Activated CD4-positive, alpha-beta T cell treated with anti-CD3 and anti-CD28 coated beads, Interleukin-2, amount 10 ng/mL, durations not matched to agents 7 days and 5 days (primary cell): ENCODE measurements around the gene TSPAN16. TPM values are rescaled to one million over a fixed set of nuclear protein-coding genes. Genes with fewer than 3 reads are reported as not detected.
A peak's percentile ranks its signal among the peaks of the same experiment; 100 is the strongest.
"Not testable (repeated sequence)": the region's sequence is repeated elsewhere in the genome, so short reads cannot be mapped to it uniquely, and the experiment has no call there.

Experiments used
- CTCF ChIA-PET: fragments of 350-600 bp; sonication (Branson Sonifier 250); formaldehyde crosslinking; loops from one replicate; lab custom pipeline; 2021; ENCODE audit warnings: antibody characterized with exemption; lab: Charles Lee
- POLR2A ChIA-PET: fragments of 350-600 bp; sonication (Branson Sonifier 250); formaldehyde crosslinking; loops from one replicate; lab custom pipeline; 2021; ENCODE audit warnings: antibody characterized with exemption; lab: Charles Lee
- DNase-seq: peaks from one replicate; pipeline ENCODE4 v3.0.0-alpha.2; 2020
- H3K27ac Mint-ChIP-seq: one replicate; pipeline ENCODE4 v1.8.0; 2021; ENCODE audit warnings: mild to moderate bottlenecking, moderate library complexity, mixed read lengths
- H3K27me3 Mint-ChIP-seq: one replicate; pipeline ENCODE4 v1.8.0; 2021; ENCODE audit warnings: mixed read lengths
- H3K36me3 Mint-ChIP-seq: one replicate; pipeline ENCODE4 v1.8.0; 2021; ENCODE audit warnings: low read depth, mixed read lengths
- H3K4me1 Mint-ChIP-seq: one replicate; pipeline ENCODE4 v1.8.0; 2021; ENCODE audit warnings: mixed read lengths
- H3K4me3 Mint-ChIP-seq: one replicate; pipeline ENCODE4 v1.8.0; 2021; ENCODE audit warnings: mild to moderate bottlenecking, moderate library complexity, mixed read lengths
- H3K9me3 Mint-ChIP-seq: one replicate; pipeline ENCODE4 v1.8.0; 2021; ENCODE audit warnings: mixed read lengths
- total RNA-seq, 2 experiments: library from RNA; stranded (reverse); gene quantifications; one replicate each; pipeline ENCODE4 v1.2.3, GENCODE V29; 2021

Gene TSPAN16
- total RNA-seq, 2 experiments from 2014 or later, result not detected

GRCh38 chr19:11340099-11340467 lies 44.1 kb downstream of the TSPAN16 start:
- POLR2A ChIA-PET, DNase-seq, H3K27ac Mint-ChIP-seq, H3K9me3 Mint-ChIP-seq, H3K27me3 Mint-ChIP-seq, H3K36me3 Mint-ChIP-seq: not testable (repeated sequence)
- H3K4me1 Mint-ChIP-seq, result peaks cover 31% of the 10 kb centered on the region
- CTCF ChIA-PET, result interaction anchor here (0.9 to 1.6 kb wide), 5 partner anchors 14 to 95 kb away, joined by 3 read pairs; partner anchors contain the start of genes PRKCSH and SWSAP1
- peak overlapping the region; percentile 55 for H3K4me3 Mint-ChIP-seq

DNA sequence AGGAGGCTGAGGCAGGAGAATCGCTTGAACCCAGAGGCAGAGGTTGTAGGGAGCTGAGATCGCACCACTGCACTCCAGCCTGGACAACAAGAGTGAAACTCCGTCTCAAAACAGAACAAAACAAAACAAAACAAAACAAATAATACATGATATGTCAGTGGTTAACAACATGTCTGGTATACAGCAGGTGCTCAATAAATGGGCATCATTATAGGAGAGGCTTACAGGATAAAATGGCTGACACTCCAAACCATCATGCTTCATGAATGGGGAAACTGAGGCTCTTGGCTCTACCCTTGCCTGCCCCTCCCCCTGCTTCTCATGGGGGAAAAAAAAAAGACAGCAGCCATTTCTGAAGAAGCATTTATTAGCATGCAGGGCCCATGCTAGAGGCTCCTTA lies 46.5 kb downstream of the TSPAN16 start:
- Mint-ChIP-seq H3K4me3 (no peak overlapping the region), H3K36me3 (peaks cover 2% of the 10 kb centered on the region), H3K9me3 (no peaks in the 10 kb centered on the region), H3K27ac (no peak overlapping the region), H3K4me1 (peaks cover 47% of the 10 kb centered on the region), H3K27me3 (no peaks in the 10 kb centered on the region)
- ChIA-PET POLR2A (interaction anchor here (0.5 kb wide), 1 partner anchor 28 kb away, joined by 3 read pairs; no protein-coding TSS in a partner anchor), CTCF (interaction anchor here (1.0 kb wide), 1 partner anchor 26 kb away, joined by 3 read pairs; no protein-coding TSS in a partner anchor)
- DNase-seq, result no peak

GRCh38 chr19:11345122-11345803 lies 49.3 kb downstream of the TSPAN16 start:
- Mint-ChIP-seq H3K36me3 (peaks cover 6% of the 10 kb centered on the region), H3K9me3 (peaks cover 13% of the 10 kb centered on the region), H3K4me1 (peaks cover 27% of the 10 kb centered on the region), H3K4me3 (peak overlapping the region; percentile 92), H3K27me3 (no peaks in the 10 kb centered on the region), H3K27ac (peak overlapping the region; percentile 92)
- DNase-seq, result no peak
- ChIA-PET POLR2A (interaction anchor here (1.1 kb wide), 1 partner anchor 21 kb away, joined by 4 read pairs; no protein-coding TSS in a partner anchor), CTCF (interaction anchor here (0.6 to 2.6 kb wide), 4 partner anchors 24 to 408 kb away, joined by 3 to 13 read pairs (median 6); partner anchors contain the start of gene SWSAP1)

GRCh38 chr19:11346104-11346940 lies 50.4 kb downstream of the TSPAN16 start, which contains the start of the genes CCDC159 and TMEM205:
TSS of gene CCDC159 (plus strand) at chr19:11346519. CDS start at chr19:11346607, 88 bp downstream.
TSS of gene TMEM205 (minus strand) at chr19:11346268. CDS start at chr19:11345619, 649 bp downstream.
- Mint-ChIP-seq H3K36me3 (peaks cover 6% of the 10 kb centered on the region), H3K27ac (peak within 1 kb of the TSS; percentile 92), H3K4me3 (peak within 1 kb of the TSS; percentile 92), H3K9me3 (peaks cover 13% of the 10 kb centered on the region), H3K27me3 (no peaks in the 10 kb centered on the region), H3K4me1 (peaks cover 27% of the 10 kb centered on the region)
- ChIA-PET POLR2A (interaction anchor here (0.8 to 1.1 kb wide), 2 partner anchors 22 to 29 kb away, joined by 4 to 5 read pairs; partner anchors contain the start of gene SWSAP1), CTCF (interaction anchor here (0.5 to 2.6 kb wide), 7 partner anchors 9 to 89 kb away, joined by 3 to 13 read pairs (median 4); partner anchors contain the start of genes ODAD3 and SWSAP1)
- DNase-seq, result peak; percentile 99

DNA sequence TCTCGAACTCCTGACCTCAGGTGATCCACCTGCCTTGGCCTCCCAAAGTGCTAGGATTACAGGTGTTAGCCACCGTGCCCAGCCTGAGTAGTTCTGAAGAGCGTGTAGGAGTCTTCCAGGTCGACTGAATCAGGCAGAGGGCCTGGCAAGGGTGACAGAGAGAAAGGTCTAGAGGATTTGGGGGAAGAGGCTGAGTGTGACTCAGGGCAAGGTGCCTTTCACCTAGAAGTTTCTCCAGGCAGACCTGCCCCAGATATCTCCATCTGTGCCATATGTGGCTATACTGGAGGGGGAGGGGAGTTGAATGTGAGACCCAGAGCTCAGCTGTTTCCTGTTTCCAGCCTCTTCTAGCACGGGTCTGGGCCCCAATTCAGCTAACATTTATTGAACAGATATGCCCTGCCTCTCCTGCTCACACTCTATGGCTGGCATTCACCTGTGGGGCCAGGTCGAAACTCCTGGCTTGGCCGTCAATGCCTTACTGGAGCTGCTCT lies 51.6 kb downstream of the TSPAN16 start:
- H3K27ac Mint-ChIP-seq, result no peak overlapping the region
- H3K36me3 Mint-ChIP-seq, result peaks cover 4% of the 10 kb centered on the region
- DNase-seq, result no peak
- H3K9me3 Mint-ChIP-seq, result peaks cover 13% of the 10 kb centered on the region
- H3K4me3 Mint-ChIP-seq, result peak overlapping the region; percentile 92
- H3K4me1 Mint-ChIP-seq, result peaks cover 27% of the 10 kb centered on the region
- ChIA-PET POLR2A (no interaction called here), CTCF (interaction anchor here (1.3 to 2.6 kb wide), 3 partner anchors 10 to 28 kb away, joined by 3 to 13 read pairs (median 5); no protein-coding TSS in a partner anchor)
- H3K27me3 Mint-ChIP-seq, result no peaks in the 10 kb centered on the region

- Mint-ChIP-seq H3K4me3 (no peak overlapping the region), H3K9me3 (peaks cover 13% of the 10 kb centered on the region), H3K27me3 (no peaks in the 10 kb centered on the region), H3K4me1 (peaks cover 27% of the 10 kb centered on the region), H3K36me3 (peaks cover 4% of the 10 kb centered on the region), H3K27ac (no peak overlapping the region)
- POLR2A ChIA-PET, result interaction anchor here (0.6 kb wide), 1 partner anchor 262 kb away, joined by 4 read pairs; no protein-coding TSS in a partner anchor
- no peak for DNase-seq
- CTCF ChIA-PET, result interaction anchor here (0.9 kb wide), 1 partner anchor 8 kb away, joined by 3 read pairs; no protein-coding TSS in a partner anchor
Measured at GRCh38 chr19:11349171-11349570, 53.2 kb downstream of the TSPAN16 start.

DNA sequence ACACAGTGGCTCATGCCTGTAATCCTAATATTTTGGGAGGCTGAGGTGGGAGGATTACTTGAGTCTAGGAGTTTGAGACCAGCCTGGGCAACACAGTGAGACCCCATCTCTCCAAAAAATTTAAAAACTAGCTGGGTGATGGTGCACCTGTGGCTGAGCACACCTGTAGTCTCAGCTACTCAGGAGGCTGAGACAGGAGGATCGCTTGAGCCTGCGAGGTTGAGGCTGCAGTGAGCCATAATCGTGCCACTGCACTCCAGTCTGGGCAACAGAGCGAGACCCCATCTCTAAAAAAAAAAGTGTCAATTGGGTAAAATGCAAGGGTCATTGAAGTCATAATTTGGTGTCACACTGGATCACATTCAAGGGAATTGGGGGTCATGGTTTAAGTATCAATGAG lies 58.1 kb downstream of the TSPAN16 start:
- CTCF ChIA-PET, H3K9me3 Mint-ChIP-seq, DNase-seq, H3K27me3 Mint-ChIP-seq, H3K4me1 Mint-ChIP-seq, H3K27ac Mint-ChIP-seq, H3K4me3 Mint-ChIP-seq, H3K36me3 Mint-ChIP-seq, POLR2A ChIA-PET: not testable (repeated sequence)

GRCh38 chr19:11355160-11356073 lies 59.5 kb downstream of the TSPAN16 start, which contains the start of gene PLPPR2:
TSS of gene PLPPR2 (plus strand) at chr19:11355432. CDS start at chr19:11357674, 2,242 bp downstream.
- Mint-ChIP-seq H3K4me1 (peaks cover 8% of the 10 kb centered on the region), H3K27ac (no peak within 1 kb of the TSS)
- CTCF ChIA-PET, result no interaction called here

GRCh38 chr19:11356074-11356397 lies 60.1 kb downstream of the TSPAN16 start:
- DNase-seq, result no peak
- ChIA-PET POLR2A (interaction anchor here (0.5 kb wide), 1 partner anchor 162 kb away, joined by 3 read pairs; no protein-coding TSS in a partner anchor), CTCF (no interaction called here)
- Mint-ChIP-seq H3K4me3 (peak overlapping the region; percentile 2), H3K36me3 (no peaks in the 10 kb centered on the region), H3K27ac (no peak overlapping the region), H3K9me3 (no peaks in the 10 kb centered on the region), H3K27me3 (peaks cover 9% of the 10 kb centered on the region), H3K4me1 (peaks cover 8% of the 10 kb centered on the region)

More at GRCh38 chr19:11355160-11356073, 59.5 kb downstream of the TSPAN16 start, which contains the start of gene PLPPR2:
- DNase-seq, result peak; percentile 83
- POLR2A ChIA-PET, result interaction anchor here (0.5 kb wide), 1 partner anchor 161 kb away, joined by 3 read pairs; no protein-coding TSS in a partner anchor
- H3K9me3 Mint-ChIP-seq, result no peaks in the 10 kb centered on the region
- peaks cover 9% of the 10 kb centered on the region for H3K27me3 Mint-ChIP-seq
- H3K4me3 Mint-ChIP-seq, result peak within 1 kb of the TSS; percentile 2
- H3K36me3 Mint-ChIP-seq, result no peaks in the 10 kb centered on the region

DNA sequence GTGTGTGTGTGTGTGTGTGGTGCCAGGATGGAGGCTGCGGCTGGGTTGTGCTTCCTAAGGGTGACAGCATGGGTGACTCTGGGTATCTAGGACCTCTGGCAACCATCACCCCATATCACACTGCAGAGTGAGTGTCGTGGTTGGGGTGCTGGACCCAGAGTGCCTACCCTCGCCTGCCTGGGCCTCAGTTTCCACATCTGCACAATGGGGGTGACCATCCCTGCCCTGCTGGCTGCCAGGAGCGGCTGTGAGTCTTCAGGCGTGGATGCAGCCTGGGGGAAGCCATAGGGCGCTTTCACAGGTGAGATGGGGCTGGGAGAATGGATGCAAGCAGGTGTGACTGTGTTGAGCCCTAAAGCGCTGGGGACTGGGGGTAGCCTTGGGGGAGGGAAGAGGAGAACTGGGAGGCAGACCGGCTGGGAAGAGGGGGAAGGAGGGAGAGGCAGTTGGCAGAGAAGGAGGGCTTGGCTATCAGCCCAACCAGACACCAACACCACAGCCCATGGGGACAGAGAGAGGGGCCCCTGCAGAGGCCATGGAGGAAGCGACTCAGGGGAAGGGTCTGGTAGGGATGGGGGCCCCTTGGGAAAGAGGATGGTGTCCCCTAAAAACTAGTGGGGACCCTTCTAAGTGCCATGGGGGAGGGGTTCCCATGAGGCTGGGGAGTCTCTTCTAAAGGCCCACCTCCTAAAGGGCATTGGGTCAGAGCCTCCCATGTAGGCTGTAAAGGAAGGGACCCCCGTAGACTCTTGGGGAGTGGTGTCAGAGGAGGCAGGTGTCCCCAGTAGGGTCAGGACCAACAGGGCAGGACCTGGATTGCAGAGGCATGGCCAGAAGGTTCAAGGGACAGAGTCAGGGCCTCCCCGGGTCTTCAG lies 61.0 kb downstream of the TSPAN16 start:
- peaks cover 8% of the 10 kb centered on the region for H3K4me1 Mint-ChIP-seq
- peaks cover 9% of the 10 kb centered on the region for H3K27me3 Mint-ChIP-seq
- no peak for DNase-seq
- no peaks in the 10 kb centered on the region for H3K9me3 Mint-ChIP-seq
- H3K4me3 Mint-ChIP-seq, result no peak overlapping the region
- ChIA-PET POLR2A (no interaction called here), CTCF (interaction anchor here (0.6 to 1.6 kb wide), 2 partner anchors 10 to 34 kb away, joined by 3 to 5 read pairs; partner anchors contain the start of genes CCDC159 and TMEM205)
- no peak overlapping the region for H3K27ac Mint-ChIP-seq
- no peaks in the 10 kb centered on the region for H3K36me3 Mint-ChIP-seq
